H54 (cell line): ENCODE measurements around the gene KLHL5.

ENCODE experiments used
- DNase-seq: peaks from one replicate; pipeline ENCODE4 v3.0.0; 2011; ENCODE audit warnings: low spot score, mixed read lengths; ENCODE audit not compliant: insufficient read length
- FAIRE-seq: peaks from 3 replicates; lab custom pipeline; 2011; peaks lifted over from hg19 to GRCh38; lab: Jason Lieb, UNC
- POLR2A ChIP-seq: IDR thresholded peaks from 2 replicates; pipeline ENCODE4 v1.6.1; 2011; ENCODE audit warnings: low read depth, mild to moderate bottlenecking, low read length

The KLHL5 gene

DNA sequence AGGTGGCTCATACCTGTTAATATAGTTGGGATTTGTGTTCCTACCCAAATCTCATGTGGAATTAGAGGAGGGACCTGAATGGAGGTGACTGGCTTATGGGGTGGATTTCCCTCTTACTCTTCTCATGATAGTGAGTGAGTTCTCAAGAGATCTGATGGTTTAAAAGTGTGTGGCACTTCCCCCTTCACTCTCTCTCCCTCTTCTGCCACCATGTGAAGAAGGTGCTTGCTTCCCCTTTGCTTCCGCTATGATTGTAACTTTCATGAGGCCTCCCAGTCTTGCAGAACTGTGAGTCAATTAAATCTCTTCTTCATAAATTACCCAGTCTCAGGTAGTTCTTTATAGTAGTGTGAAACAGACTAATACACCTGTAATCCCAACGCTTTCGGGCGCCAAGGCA lies 92.0 kb downstream of the KLHL5 start:
- no peak for FAIRE-seq
- DNase-seq: no peak

GRCh38 chr4:39157520-39157919 lies 95.5 kb downstream of the KLHL5 start:
- DNase-seq (no peak), FAIRE-seq (no peak)
- no peak for TF ChIP-seq POLR2A

More for the DNA sequence above, 92.0 kb downstream of the KLHL5 start:
- no peak for TF ChIP-seq POLR2A

- TF ChIP-seq POLR2A: no peak
- FAIRE-seq (no peak), DNase-seq (no peak)
These were observed 104.1 kb downstream of the KLHL5 start for GRCh38 chr4:39166177-39166576.

DNA sequence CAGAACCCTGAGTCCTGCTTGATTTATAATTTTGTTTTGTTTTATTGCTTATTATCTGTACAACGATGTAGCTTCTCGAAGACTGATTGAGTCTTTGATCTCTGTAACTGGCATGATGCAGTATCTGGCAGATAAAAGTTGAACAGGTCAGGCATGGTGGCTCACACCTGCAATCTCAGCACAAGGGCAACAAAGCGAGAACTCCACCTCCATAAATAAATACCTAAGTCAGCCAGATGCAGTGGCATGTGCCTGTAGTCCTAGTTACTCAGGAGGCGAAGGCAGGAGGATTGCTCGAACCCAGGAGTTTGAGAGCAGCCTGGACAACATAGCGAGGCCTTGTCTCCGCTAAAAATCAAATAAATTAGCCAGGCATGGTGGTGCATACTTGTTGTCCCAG lies 104.6 kb downstream of the KLHL5 start:
- DNase-seq: no peak
- no peak for FAIRE-seq
- TF ChIP-seq POLR2A: no peak

DNA sequence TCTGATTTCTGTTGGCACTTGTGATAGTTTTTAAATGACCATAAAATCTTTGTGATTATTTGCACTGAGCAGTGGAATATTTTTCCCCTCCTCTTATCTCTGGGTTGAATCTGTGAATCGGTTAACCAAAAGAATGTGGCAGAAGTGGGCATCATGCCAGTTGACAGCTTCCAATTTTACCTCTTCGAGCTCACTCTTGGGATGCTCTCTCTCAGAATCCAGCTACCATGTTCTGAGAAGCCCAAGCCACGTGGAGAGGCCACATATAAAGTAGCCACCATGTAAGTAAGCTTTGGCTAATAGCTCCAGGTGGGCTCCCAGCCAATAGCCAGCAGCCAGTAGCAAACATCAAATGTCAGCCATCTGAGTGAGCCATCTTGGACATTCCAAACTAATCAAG lies 107.4 kb downstream of the KLHL5 start:
- TF ChIP-seq POLR2A: no peak
- DNase-seq (no peak), FAIRE-seq (no peak)

GRCh38 chr4:39170301-39170700 lies 108.3 kb downstream of the KLHL5 start:
- no peak for TF ChIP-seq POLR2A
- DNase-seq (no peak), FAIRE-seq (no peak)
